Smooth muscle cell of the umbilical artery (primary cell): ENCODE measurements around the gene SNRNP35. TPM values are rescaled to one million over a fixed set of nuclear protein-coding genes. Genes with fewer than 3 reads are reported as not detected.

ENCODE experiments used
- total RNA-seq: library from RNA; depleted of rRNA; stranded (reverse); fragments of >200 nt; gene quantifications from 2 replicates; pipeline ENCODE4 v1.2.3, GENCODE V29; 2014

Gene SNRNP35, protein sequence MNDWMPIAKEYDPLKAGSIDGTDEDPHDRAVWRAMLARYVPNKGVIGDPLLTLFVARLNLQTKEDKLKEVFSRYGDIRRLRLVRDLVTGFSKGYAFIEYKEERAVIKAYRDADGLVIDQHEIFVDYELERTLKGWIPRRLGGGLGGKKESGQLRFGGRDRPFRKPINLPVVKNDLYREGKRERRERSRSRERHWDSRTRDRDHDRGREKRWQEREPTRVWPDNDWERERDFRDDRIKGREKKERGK
- 9.2 and 12.2 TPM in 2 replicates for total RNA-seq

DNA sequence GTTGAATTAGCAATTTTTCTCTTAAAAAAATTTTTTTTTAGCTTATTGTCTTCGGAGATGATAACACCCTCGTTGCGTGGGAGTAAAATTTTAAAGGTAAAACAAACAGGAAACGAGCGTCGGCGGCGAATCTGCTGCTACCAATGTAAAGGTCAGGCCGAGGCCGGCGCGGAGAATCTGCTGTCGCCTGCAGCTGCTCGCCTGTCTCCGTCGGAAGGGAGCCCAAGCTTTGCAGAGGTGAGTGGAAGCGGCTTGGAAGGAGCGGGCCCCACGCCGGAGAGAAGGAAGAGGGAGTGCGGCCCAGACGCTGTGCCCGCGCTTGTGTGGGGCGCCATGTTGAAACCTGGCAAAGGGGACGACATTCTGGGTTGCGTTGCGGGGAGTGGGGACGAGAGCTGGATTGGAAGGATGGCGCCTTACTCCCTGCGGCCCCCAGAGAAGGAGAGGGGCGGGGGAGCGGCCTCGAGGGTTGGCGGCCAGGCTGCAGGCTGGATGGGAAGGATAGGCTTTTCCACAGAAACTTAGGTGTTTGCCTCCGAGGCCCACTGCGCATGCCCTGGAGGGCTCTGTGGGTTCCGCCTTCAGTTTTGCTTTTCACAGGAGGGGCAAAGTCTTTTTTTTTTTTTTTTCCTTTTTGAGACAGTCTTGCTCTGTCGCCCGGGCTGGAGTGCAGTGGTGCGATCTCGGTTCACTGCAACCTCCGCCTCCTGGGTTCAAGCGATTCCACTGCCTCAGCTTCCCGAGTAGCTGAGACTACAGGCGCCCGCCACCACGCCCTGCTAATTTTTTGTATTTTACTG is at the start of gene SNRNP35:
Gene SNRNP35 (plus strand): TSS at position 160 of the 800 bp plus-strand sequence. CDS start 7,402 bp downstream, outside the sequence.

DNA sequence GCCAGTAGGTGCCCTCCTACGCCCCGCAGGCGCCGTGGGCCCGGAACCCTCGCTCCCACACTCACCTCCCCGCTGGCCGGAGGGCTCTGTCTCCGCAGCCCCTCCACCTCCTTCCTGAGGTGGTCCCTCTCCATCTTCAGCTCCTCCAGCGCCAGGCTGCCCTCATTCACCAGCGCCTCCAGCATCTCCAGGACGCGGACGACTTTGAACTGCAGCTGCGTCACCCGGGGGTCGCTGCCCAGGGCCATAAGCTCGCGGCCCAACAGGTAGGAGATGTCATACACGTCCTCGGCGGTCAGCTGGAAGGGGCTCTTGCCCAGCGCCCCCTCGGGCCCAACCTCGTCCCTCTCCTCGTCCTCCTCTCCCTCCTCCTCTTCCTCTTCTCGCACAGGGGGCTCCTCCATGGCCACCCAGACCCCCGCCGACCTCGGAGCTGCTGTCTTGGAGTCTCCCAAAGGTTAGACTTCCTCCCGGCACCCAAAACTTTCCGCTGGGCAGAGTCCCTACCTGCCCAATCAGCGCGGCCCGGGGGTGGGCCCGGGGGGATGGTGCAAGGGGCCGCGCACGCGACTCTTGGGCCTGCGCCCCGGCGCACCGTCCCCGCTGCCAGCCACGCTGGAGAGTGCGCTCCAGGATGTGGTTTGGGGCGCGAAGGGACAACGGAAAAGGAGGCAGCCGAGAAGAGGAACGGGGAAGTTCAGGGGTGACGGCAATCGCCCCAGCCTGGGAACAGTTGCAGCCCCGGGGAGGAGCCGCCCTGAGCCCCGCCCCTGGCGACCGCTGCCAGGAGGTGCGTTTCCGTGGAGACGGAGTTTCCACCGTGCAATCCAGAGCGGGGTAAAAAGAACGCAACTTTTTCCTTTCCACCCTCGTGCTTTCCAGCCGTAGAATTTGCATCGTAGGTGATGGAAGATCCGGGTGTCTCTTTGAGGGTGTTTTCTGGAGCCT is 21.6 kb upstream of the SNRNP35 start, which contains the start of gene RILPL2:
Gene RILPL2 (minus strand): TSS at position 668 of the 948 bp plus-strand sequence. CDS start 264 bp downstream, at position 404.

Other genes starting within 250 kb of the SNRNP35 start
- gene MPHOSPH9, start 225.0 kb upstream of the SNRNP35 start, total RNA-seq = 38.3 and 46.3 TPM in 2 replicates
- gene MTRFR, start 224.7 kb upstream of the SNRNP35 start, total RNA-seq = 4.6 and 7.7 TPM in 2 replicates
- 182 and 232 TPM in 2 replicates for gene CDK2AP1, start 186.3 kb upstream of the SNRNP35 start, total RNA-seq
- gene SBNO1, start 93.3 kb upstream of the SNRNP35 start, total RNA-seq = 28.5 and 48.8 TPM in 2 replicates
- gene KMT5A, start 74.0 kb upstream of the SNRNP35 start, total RNA-seq = 34.7 and 55.7 TPM in 2 replicates
- 2.1 and 2.2 TPM in 2 replicates for gene RILPL2, start 21.5 kb upstream of the SNRNP35 start, total RNA-seq
- 7.7 and 11.2 TPM in 2 replicates for gene RILPL1, start 75.6 kb downstream of the SNRNP35 start, total RNA-seq
- gene TMED2, start 126.4 kb downstream of the SNRNP35 start, total RNA-seq = 501 and 658 TPM in 2 replicates
- gene DDX55, start 144.0 kb downstream of the SNRNP35 start, total RNA-seq = 19.6 and 22.0 TPM in 2 replicates
- gene EIF2B1, start 175.5 kb downstream of the SNRNP35 start, total RNA-seq = 49.9 and 66.2 TPM in 2 replicates
- 61.5 and 80.3 TPM in 2 replicates for gene GTF2H3, start 175.7 kb downstream of the SNRNP35 start, total RNA-seq
- gene TCTN2, start 213.0 kb downstream of the SNRNP35 start, total RNA-seq = 6.6 and 6.8 TPM in 2 replicates